OCI-LY7 (cell line): ENCODE results near the gene MYLK.

ENCODE experiments used
- CTCF ChIP-seq: fragments of 200-600 bp; sonication (generic); conservative IDR thresholded peaks from 2 replicates; pipeline ENCODE4 v1.5.1; 2014; ENCODE audit warnings: mild to moderate bottlenecking, antibody characterized with exemption, low read length, moderate library complexity, mixed read lengths
- EZH2phosphoT487 ChIP-seq: fragments of 200-600 bp; sonication (generic); IDR thresholded peaks from 2 replicates; pipeline ENCODE4 v1.6.1; 2018; ENCODE audit warnings: low read depth, borderline replicate concordance, mild to moderate bottlenecking, mixed run types, antibody characterized with exemption, low read length, moderate library complexity, mixed read lengths

GRCh38 chr3:123884203-123884831, at the start of gene MYLK:
- TF ChIP-seq CTCF (no peak), EZH2phosphoT487 (no peak)
